Heart left ventricle (tissue), 16 donors: ENCODE data around the gene ETF1. TPM values are rescaled to one million over a fixed set of nuclear protein-coding genes. Genes with fewer than 3 reads are reported as not detected.

Source experiments
- ATAC-seq, 4 donors: fragments of 200-7000 bp; cut with Tn5 transposase; one replicate each; pipeline ENCODE4 v1.9.1; 2020 to 2022; ENCODE audit warnings: moderate library complexity in 4 of 4, mild to moderate bottlenecking in 3 of 4, moderate number of reproducible peaks in 1 of 4
- DNase-seq, 5 donors: peaks; one replicate each; pipeline ENCODE4 v3.0.0-alpha.2; 2020
- H3K27ac ChIP-seq, 12 donors: fragments of 200-600 bp; sonication (generic) in 4 of 12; one replicate each; pipeline versions ENCODE4 v1.5.0 to v1.8.0; 2016 to 2022; ENCODE audit warnings: mild to moderate bottlenecking in 2 of 12
- H3K27me3 ChIP-seq, 9 donors: fragments of 200-600 bp; sonication (generic) in 2 of 9; one replicate each; pipeline versions ENCODE4 v1.5.1 to v1.8.0; 2016 to 2022; ENCODE audit warnings: mild to moderate bottlenecking in 3 of 9
- H3K36me3 ChIP-seq, 9 donors: fragments of 200-600 bp; sonication (generic) in 2 of 9; one replicate each; pipeline versions ENCODE4 v1.5.0 to v1.8.0; 2018 to 2022; ENCODE audit warnings: mild to moderate bottlenecking in 2 of 9
- H3K4me1 ChIP-seq, 12 donors: fragments of 200-600 bp; sonication (generic) in 4 of 12; one replicate each; pipeline versions ENCODE4 v1.5.0 to v1.8.0; 2016 to 2022; ENCODE audit warnings: mild to moderate bottlenecking in 3 of 12
- H3K4me3 ChIP-seq, 12 donors: fragments of 200-600 bp; sonication (generic) in 4 of 12; one replicate each; pipeline versions ENCODE4 v1.5.0 to v1.8.0; 2017 to 2022; ENCODE audit warnings: mild to moderate bottlenecking in 9 of 12, moderate library complexity in 4 of 12
- H3K9me3 ChIP-seq, 12 donors: fragments of 200-600 bp; sonication (generic) in 4 of 12; one replicate each; pipeline versions ENCODE4 v1.5.0 to v1.8.0; 2016 to 2022; ENCODE audit warnings: mild to moderate bottlenecking in 1 of 12
- POLR2A ChIP-seq, 2 donors: fragments of 450-650 bp; IDR thresholded peaks; one replicate each; pipeline ENCODE4 v1.6.1; 2017; ENCODE audit warnings: antibody characterized with exemption in 2 of 2, mild to moderate bottlenecking in 2 of 2, moderate library complexity in 2 of 2
- WGBS, 4 donors: extraction: QIAGEN DNeasy Blood & Tissue Kit in 2 of 4; methylation state at CpG; one replicate each; pipeline versions ENCODE4 v1.1.5 to v1.1.7; 2013 to 2018; 5-methylcytosine and 5-hydroxymethylcytosine counted together
- intact Hi-C, 10 donors: fragments of 100-400 bp; cut with DNase I; formaldehyde crosslinking; loops; one replicate each; pipeline versions ENCODE4 v1.11.1 to v1.14.2; 2022
- polyA plus RNA-seq, 2 donors: library from polyadenylated mRNA; stranded (reverse); fragments of 200-250 nt; gene quantifications; one replicate each; pipeline ENCODE4 v1.2.3, GENCODE V29; 2013
- total RNA-seq, 9 donors: library from RNA; depleted of rRNA in 2 of 9; stranded (reverse); fragments of >200 nt in 2 of 9; fragmentation: NEBNext Ultra II Directional in 3 of 9; extraction: Animal tissue kit (Norgen Biotek cat#: 25700) in 3 of 9; gene quantifications; one replicate each; pipeline versions ENCODE4 v1.1.0 to v1.2.4, GENCODE V29; 2016 to 2023
- TF ChIP-seq, protein P1 (sequence below), 12 donors: fragments of 200-600 bp; sonication (generic) in 4 of 12; IDR thresholded peaks; one replicate each; pipeline versions ENCODE4 v1.5.0 to v1.8.0; 2018 to 2022; ENCODE audit warnings: antibody characterized with exemption in 12 of 12, mild to moderate bottlenecking in 5 of 12
- donor health status: ischemic (EF 13 %, LVEDD 7.1; RV severe dilation, severe dysfunction).
- donor health status: healthy with polysubstance abuse.
- donor health status: DM: no; HTN: yes; CAD: no.
- donor health status: DM: no; HTN: no; CAD: no.
- donor health status: ischemic (EF 25% LVEDD 6.9; RV normal size, moderate dysfunction).
- donor health status: ischemic (EF 25% LVEDD 5.7; RV mildly dilated, moderate dysfunction).
- donor health status: healthy.
- donor health status: DM: yes; HTN: yes; CAD: no.
- donor health status: ischemic (EF 35%, LVEDD 5.7; RV mildly dilated, moderate dysfunction).
- donor health status: nonischemic (EF 11% LVEDD 7.7; RV severe dilation, severe dysfunction).
- donor health status: DM: yes; HTN: yes; CAD: no.
- donor health status: PGD.
- donor health status: ischemic (EF 29% LVEDD 5.4; RV normal size, mild dysfunction).
- donor health status: nonischemic (EF 23%, LVEDD 6.1; RV moderate dilation, normal function).

ETF1 gene
- total and polyA plus RNA-seq, 11 donors, result 19.0 to 116 (median 81.8) TPM

DNA sequence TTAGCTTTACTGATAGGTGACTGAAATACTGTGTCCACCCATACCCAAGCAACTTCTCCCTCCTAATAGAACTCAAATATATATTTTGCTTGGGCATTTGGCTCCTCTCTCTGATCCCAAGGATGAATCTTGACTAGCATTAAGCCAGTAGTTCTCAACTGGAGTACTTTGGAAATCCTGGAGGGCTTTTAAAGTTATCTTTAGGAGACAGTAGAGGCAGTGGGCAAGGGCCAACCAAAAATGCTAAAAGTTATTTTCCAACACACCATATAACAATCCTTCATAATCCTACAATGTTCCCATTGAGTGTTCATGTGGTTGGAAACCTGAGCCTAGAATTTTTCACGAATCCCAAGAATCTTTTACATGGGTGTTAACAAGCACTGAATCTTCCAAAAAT is 11.1 kb upstream of the ETF1 start:
- 70 to 82% (median 75%) methylated on average over 1 of the region's 1 CpG for WGBS, 4 donors
- intact Hi-C loops, result no loop called here
- Histone ChIP-seq H3K9me3 (no peaks in the 10 kb centered on the region), H3K36me3 (peaks cover 0 to 74% (median 57%) of the 10 kb centered on the region in 9 donors), H3K4me1 (no peaks in the 10 kb centered on the region), H3K4me3 (no peak overlapping the region), H3K27ac (no peak overlapping the region), H3K27me3 (no peaks in the 10 kb centered on the region)
- ATAC-seq (no peak), DNase-seq (no peak)
- no peak for TF ChIP-seq POLR2A (IDR thresholded peaks at IDR 0.05)
- TF ChIP-seq, protein P1, sequence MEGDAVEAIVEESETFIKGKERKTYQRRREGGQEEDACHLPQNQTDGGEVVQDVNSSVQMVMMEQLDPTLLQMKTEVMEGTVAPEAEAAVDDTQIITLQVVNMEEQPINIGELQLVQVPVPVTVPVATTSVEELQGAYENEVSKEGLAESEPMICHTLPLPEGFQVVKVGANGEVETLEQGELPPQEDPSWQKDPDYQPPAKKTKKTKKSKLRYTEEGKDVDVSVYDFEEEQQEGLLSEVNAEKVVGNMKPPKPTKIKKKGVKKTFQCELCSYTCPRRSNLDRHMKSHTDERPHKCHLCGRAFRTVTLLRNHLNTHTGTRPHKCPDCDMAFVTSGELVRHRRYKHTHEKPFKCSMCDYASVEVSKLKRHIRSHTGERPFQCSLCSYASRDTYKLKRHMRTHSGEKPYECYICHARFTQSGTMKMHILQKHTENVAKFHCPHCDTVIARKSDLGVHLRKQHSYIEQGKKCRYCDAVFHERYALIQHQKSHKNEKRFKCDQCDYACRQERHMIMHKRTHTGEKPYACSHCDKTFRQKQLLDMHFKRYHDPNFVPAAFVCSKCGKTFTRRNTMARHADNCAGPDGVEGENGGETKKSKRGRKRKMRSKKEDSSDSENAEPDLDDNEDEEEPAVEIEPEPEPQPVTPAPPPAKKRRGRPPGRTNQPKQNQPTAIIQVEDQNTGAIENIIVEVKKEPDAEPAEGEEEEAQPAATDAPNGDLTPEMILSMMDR (IDR thresholded peaks at IDR 0.05), result no peak

DNA sequence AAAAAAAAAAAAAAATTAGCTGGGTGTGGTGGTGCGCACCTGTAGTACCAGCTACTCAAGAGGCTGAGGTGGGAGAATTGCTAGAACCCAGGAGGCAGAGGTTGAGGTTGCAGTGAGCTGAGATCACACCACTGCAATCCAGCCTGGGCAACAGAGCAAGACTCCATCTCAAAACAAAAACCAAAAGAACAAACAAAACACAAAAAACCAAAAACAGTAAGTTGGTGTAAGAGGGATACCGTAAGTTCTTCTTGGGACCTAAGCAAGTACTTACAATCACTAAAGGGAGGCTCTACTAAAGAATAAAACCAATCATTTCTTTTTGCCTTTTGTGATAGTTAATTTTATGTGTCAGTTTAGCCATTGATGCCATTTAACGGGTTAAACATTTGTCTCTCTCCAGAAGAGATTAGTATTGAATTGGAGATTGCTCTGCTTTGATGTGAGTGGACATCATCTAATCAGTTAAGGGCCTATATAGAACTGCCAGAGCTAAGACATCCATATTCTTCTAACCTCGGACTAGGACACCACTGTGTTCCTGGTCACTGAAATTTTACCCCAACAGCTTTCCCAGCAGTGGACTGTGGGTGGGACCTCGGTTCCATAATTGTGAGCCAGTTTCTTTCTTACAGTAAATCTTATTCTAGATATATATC is 10.5 kb upstream of the ETF1 start:
- intact Hi-C loops, result no loop called here
- Histone ChIP-seq H3K4me3 (no peak overlapping the region), H3K36me3 (peaks cover 0 to 68% (median 52%) of the 10 kb centered on the region in 9 donors), H3K27me3 (no peaks in the 10 kb centered on the region), H3K9me3 (no peaks in the 10 kb centered on the region), H3K27ac (no peak overlapping the region), H3K4me1 (peaks cover 0 to 4% (median 0%) of the 10 kb centered on the region in 12 donors)
- TF ChIP-seq, protein P1 (IDR thresholded peaks at IDR 0.05), result no peak
- TF ChIP-seq POLR2A (IDR thresholded peaks at IDR 0.05), result no peak
- DNase-seq, result no peak
- no peak for ATAC-seq
- 80 to 85% (median 84%) methylated on average over 5 of the region's 5 CpGs for WGBS, 4 donors

DNA sequence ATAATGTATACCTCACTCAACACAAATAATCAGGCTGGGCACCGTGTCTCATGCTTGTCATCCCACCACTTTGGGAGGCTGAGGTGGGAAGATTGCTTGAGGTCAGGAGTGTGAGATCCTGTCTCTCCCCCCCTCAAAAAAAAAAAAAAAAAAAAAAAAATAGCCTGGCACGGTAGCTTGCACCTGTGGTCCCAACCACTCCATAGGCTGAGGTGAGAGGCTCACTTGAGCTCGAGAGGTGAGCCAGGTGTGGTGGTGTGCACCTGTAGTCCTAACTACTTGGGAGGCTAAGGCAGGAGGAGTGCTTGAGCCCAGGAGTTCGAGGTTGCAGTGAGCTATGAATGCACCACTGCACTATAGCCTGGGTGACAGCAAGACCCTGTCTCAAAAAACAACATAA is 9.6 kb upstream of the ETF1 start:
- intact Hi-C loops, result no loop called here
- no peaks in the 10 kb centered on the region for H3K9me3 ChIP-seq
- H3K27me3 ChIP-seq, result no peaks in the 10 kb centered on the region
- ATAC-seq (peak in 1 of 4 donors; percentile 35), DNase-seq (no peak)
- no peak overlapping the region for H3K4me3 ChIP-seq
- TF ChIP-seq POLR2A (IDR thresholded peaks at IDR 0.05), result no peak
- TF ChIP-seq, protein P1 (IDR thresholded peaks at IDR 0.05), result no peak
- 81 to 91% (median 85%) methylated on average over 4 of the region's 4 CpGs for WGBS, 4 donors
- H3K4me1 ChIP-seq, result peaks cover 0 to 13% (median under 1%) of the 10 kb centered on the region in 12 donors
- H3K36me3 ChIP-seq, result peaks cover 0 to 59% (median 43%) of the 10 kb centered on the region in 9 donors
- peak overlapping the region in 1 of 12 donors; percentile 8 for H3K27ac ChIP-seq

DNA sequence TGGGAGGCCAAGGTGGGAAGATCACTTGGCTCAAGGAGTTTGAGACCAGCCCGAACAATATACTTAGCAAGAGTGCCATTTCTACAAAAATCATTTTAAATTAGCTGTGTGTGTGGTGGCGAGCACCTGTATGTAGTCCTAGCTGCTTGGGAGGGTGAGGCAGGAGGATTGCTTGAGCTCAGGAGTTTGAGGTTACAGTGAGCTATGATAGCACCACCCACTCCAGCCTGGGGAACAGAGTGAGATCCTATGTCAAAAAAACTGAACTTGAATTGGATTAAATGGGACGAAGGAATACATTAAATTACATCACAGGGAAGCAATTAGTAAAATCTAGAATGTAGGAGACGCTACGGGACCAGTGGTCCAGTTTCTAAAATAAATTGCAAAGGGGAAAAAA is 6.4 kb upstream of the ETF1 start:
- H3K9me3 ChIP-seq, result no peaks in the 10 kb centered on the region
- WGBS, 4 donors, result 94 to 97% (median 94%) methylated on average over 5 of the region's 5 CpGs
- H3K27me3 ChIP-seq, result no peaks in the 10 kb centered on the region
- H3K27ac ChIP-seq, result no peak overlapping the region
- no peak for TF ChIP-seq POLR2A (IDR thresholded peaks at IDR 0.05)
- TF ChIP-seq, protein P1 (IDR thresholded peaks at IDR 0.05), result no peak
- H3K4me3 ChIP-seq, result no peak overlapping the region
- peaks cover 0 to 26% (median 10%) of the 10 kb centered on the region in 9 donors for H3K36me3 ChIP-seq
- DNase-seq (no peak), ATAC-seq (no peak)
- intact Hi-C loops, result loop anchor here in 2 of 10 donors (5.0 to 10.0 kb wide), 2 partner anchors 97 to 215 kb away; partner anchors contain the start of genes CDC25C (in 1 of the 2) and FAM53C (in 1 of the 2)
- H3K4me1 ChIP-seq, result peaks cover 4 to 45% (median 27%) of the 10 kb centered on the region in 12 donors
